Measurements from ENCODE around the gene EHHADH.
"Not testable (repeated sequence)": the region's sequence is repeated elsewhere in the genome, so short reads cannot be mapped to it uniquely, and the experiment has no call there.

The EHHADH gene

GRCh38 chr3:185251272-185251671 is 2.6 kb downstream of the EHHADH start:
- no peak for DNase-seq (ENCODE audit: low read depth)

DNA sequence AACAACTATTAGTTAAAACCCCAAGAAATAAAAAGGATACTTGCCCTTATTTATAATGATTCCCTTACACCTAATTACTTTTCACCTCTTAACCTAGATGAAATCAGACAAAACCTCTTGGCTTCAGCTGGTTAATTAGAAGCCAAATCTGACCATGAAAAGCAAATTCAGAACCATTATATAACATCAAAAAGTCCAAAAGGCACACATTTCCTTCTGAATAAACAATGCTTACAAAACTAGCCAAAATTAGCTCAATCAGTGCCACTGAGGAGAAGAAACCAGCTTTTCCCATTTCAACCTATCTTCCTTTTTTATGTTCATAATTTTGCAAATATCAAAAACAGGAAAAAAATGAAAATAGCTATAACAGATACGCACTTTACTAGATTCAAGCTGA is 3.2 kb downstream of the EHHADH start:
- no peak for DNase-seq (ENCODE audit: low read depth)

GRCh38 chr3:185250247-185250646 is 3.6 kb downstream of the EHHADH start:
- no peak for DNase-seq (ENCODE audit: low read depth)

DNA sequence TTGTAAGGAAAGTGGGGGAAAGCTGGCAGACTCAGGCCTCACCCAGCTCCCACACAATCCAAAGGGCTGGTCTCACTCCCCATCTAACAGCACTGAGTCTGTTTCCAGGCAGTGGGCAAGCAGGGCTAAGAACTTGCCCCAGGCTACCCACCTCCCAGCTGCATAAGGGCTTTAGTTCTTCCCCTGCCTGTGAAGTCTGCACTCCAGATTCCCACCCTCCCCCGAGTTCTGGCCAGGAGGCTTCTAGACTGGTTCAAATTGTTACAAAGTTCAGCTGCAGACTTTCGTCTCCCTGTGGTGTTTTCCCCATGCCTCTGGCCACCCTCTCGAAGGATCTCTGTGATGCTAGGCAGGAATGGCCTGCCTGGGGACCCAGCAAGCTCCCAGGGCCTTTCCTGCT is 11.2 kb downstream of the EHHADH start:
- no peak for DNase-seq (ENCODE audit: low read depth)

DNA sequence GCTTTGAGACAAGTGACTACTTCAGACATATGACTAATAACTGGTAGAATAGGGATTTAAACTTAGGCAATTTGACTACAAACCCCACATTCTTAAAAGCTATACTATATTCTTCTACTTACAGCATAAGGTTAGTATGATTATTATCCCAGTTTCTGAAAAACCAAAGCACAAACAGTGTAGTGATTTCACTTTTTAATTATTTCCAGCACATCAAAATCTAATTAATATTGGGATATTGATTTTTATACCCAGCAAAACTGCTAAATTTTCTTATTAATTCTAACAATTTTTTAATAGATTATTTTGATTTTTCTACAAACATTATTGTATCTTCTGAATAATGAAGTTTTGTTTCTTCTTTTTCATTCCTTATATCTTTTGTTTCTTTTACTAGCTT is 16.9 kb downstream of the EHHADH start:
- DNase-seq (ENCODE audit: low read depth) = no peak

DNA sequence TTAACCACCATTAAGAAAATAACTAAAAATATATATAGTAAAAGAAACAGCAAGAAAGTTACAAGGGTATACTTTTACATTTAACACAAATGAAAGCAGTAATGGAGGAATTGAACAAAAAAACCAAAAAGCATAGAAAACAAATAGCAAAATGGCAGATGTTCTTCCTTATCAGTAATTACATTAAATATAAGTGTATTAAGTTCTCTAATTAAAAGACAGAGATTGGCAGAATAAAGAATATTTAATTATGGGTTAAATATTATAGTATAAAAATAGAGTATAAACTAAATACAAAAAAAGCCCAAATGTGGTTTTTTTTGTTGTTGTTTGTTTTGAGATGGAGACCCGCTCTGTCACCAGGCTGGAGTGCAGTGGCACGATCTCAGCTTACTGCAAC is 20.5 kb downstream of the EHHADH start:
- DNase-seq (ENCODE audit: low read depth) = no peak

DNA sequence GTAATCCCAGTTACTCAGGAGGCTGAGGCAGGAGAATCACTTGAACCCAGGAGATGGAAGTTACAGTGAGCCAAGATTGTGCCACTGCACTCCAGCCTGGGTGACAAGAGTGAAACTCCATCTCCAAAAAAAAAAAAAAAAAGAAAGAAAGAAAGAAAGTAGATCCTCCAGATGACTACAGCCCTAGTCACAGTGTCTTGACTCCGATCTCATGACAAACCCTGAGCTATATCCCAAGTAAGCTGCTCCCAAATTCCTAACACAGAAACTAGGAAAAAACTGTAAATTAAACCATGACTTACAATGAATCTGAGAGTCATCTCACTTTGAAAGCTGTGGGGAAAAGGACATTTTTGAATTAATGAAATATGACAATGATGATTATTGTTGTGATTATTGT is 27.3 kb downstream of the EHHADH start:
- DNase-seq (ENCODE audit: low read depth) = not testable (repeated sequence)

- DNase-seq (ENCODE audit: low read depth) = peak; percentile 21
Measured at GRCh38 chr3:185225523-185225922, 28.3 kb downstream of the EHHADH start.

DNA sequence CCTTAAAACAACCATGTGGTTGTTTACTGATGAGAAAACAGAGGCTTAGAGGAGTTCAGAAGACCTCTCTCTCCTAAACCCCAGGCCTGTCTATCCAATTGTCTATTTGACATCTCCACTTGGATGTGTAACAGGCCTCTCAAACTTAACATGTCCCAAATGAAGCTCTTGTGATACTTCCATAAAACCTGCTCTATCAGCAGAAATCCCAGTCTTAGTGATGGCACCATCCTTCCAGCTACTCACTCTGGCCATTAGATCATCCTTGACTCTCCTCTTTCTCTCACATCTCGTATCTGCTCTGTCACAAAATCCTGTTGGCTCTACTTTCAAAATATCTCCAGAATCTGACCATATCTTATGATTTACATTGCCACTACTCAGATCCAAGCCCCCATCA is 28.8 kb downstream of the EHHADH start:
- no peak for DNase-seq (ENCODE audit: low read depth)

GRCh38 chr3:185221203-185221602 is 32.6 kb downstream of the EHHADH start:
- DNase-seq (ENCODE audit: low read depth) = no peak

DNA sequence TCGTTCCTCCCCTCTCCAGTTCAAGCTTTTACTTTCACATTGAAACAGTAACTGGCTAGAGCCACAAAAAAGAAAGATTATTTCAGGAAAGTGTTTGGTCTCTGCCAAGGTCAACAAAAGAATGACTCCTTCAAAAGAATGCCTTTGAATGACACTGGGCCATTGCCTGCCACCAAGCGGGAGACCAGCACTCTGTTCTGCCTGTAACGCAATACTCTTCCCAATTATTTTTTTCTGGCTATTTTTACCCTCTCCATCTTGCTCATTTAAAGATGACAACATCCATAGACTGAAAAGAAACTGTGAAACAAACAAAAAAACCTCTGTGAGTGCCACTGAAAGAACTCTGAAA is 37.3 kb downstream of the EHHADH start:
- no peak for DNase-seq (ENCODE audit: low read depth)

DNA sequence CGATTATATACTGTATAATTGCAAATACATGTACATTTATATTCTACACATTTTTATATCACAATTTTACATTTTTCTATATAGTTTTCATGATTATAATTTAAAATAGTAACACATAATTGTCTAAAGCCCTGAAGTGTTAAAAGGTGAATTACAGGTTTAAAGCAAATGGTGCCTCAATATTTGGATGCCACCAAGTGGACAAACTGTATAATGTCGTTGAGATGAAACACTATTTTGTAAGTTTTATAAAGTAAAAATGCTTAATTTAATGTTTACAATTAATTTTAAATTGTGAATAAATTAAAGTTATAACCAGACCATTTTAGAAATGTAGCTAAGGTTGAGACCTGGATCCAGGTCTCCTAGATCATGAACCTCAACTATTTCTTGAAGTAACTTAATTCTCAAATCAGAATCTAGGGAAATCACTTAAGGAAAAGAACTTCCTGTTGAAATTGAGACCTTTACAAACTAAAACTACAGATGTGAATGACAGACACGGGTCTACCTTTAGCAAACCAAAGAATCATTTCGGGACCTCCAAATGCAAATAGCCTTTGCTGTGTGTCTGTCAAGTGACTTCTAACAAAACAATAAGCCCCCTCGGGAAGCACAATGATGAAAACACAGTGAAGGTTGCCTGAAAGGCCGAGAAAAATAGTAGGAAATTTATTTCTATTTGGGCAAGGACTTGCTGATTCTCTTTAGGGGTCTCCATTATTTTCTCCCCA is 37.8 kb downstream of the EHHADH start:
- no peak for DNase-seq (ENCODE audit: low read depth)

GRCh38 chr3:185212559-185212958 is 41.3 kb downstream of the EHHADH start:
- DNase-seq (ENCODE audit: low read depth) = no peak

- no peak for DNase-seq (ENCODE audit: low read depth)
Measured at GRCh38 chr3:185212086-185212485, 41.8 kb downstream of the EHHADH start.

DNA sequence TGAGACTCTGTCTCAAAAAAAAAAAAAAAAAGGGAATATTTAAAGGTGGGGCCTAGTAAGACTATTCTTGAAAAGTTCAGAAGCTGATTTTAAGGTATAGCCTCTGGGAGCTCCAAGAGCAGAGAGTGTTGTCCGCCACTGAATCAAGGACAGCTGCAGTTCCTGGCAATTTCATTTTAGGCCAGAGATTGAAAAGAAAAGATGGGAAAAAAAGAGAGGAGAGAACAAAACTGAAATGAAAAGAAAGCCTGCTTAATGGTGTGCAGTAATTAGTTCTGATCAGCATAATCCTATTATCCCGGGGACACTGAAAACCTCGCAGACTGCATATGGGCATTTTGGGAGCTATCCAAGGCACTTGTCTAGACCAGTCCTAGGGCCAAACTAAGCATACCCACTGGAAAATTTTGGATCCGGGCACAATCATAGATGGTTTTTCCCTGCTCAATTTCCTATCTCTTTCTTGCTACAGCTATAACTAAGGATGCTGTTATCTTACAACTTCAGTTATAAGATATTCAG is 43.2 kb downstream of the EHHADH start:
- DNase-seq (ENCODE audit: low read depth) = no peak

DNA sequence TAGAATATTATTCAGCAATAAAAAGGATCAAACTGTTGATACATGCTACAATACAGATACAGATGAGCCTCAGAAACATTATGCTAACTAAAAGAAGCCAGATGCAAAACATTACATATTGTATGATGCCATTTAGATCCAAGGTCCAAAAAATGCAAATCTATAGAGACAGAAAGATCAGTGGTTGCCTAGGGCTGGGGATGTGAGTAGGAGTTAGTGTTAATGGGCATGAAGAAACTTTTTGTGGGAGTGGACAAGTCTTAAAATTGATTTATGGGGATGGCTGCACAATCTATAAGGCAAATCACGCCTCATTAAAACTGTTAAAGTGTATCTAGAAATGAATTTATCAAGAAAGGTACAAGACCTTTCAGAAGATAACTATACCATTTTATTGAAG is 45.0 kb downstream of the EHHADH start:
- DNase-seq (ENCODE audit: low read depth) = no peak

GRCh38 chr3:185207931-185208746 is 45.7 kb downstream of the EHHADH start:
- DNase-seq (ENCODE audit: low read depth) = no peak

DNA sequence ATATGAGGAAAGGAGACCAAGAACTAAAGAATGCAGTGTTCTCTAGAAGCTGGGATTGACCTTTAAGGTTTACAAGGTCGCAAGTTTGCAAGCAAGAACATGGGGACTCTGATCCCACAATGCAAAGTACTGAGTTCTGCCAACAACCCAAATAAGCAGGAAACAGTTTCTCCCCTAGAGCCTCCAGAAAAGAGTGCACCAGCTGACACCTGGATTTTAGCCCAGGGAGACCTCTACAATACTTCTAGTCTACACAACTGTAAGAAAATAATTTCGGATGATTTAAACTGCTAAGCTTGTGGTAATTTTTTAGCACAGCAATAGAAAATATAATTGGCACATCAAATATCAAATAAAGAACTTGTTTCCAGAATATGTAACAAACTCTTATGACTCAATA is 46.4 kb downstream of the EHHADH start:
- no peak for DNase-seq (ENCODE audit: low read depth)

GRCh38 chr3:185205865-185206264 is 48.0 kb downstream of the EHHADH start:
- DNase-seq (ENCODE audit: low read depth) = no peak

DNA sequence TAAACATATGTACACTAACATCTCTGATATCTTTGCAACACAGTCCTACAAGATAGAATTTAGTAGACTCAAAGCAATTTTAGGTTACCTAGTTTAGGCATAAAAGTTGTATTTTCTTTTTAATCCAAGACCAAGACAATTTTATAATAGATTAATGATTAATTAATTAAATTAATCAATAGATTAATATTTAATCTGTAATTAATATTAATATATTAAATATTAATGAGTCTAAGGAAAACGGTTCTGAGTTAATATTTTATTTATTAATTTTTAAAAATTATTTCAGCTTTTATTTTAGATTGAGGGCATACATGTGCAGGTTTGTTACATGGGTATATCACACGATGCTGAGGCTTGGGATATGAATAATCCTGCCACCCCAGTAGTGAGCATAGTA is 49.0 kb downstream of the EHHADH start:
- DNase-seq (ENCODE audit: low read depth) = no peak

- DNase-seq (ENCODE audit: low read depth) = peak; percentile 71
Measured at GRCh38 chr3:185200639-185201038, 53.2 kb downstream of the EHHADH start.

DNA sequence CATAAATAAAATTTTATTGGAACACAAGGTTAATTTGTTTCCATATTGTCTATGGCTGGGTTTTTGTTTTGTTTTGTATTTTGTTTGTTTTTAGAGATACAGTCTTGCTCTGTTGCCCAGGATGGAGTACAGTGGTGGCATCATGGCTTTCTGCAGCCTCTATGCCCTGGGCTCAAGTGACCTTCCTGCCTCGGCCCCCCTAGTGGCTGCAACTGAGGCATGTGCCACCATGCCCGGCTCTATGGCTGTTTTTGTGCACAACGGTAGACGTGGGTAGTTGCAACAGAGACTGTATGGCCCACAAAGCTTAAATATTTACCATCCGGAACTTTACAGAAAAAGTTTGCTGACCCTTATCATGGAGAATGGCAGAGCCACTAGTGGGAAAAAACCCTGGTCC is 54.2 kb downstream of the EHHADH start:
- no peak for DNase-seq (ENCODE audit: low read depth)

DNA sequence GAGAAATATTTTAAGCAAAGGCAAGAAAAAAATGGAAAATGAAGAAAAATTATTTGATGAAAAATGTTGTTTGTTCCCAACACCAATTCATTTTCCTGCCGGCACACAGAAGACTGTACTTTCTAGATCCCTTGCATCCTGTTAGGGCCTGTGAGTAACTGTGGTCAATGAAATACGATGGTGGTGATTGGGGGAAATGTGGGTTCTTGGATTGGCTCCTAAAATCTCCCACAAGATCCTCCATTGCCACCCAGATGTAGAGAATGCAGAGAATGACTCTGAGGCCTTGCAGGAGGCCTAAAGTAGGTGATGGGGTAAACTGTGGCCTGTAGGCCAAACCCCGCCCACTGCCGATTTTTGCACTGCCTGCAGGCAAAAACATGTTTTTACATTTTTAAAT is 54.6 kb downstream of the EHHADH start:
- no peak for DNase-seq (ENCODE audit: low read depth)

DNA sequence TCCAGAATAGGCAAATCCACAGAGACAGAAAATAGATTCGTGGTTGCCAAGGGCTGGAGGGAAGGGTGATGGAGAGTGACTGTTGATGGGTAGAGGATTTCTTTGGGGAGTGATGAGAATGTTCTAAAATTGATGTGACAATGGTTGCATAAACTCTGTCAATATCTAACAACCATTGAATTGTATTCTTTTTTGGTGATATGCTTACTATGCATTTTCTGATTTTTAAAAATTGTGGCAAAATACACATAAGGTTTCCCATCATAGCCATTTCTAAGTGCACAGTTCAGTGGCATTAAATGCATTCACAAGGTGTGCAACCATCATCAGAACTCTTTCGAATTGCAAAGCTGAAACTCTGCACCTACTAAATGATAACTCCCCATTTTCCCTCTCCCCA is 56.8 kb downstream of the EHHADH start:
- DNase-seq (ENCODE audit: low read depth) = no peak

Data from stromal cell of bone marrow (primary cell).